Activated T-cell treated with anti-CD3 and anti-CD28 coated beads, Interleukin-2, amount 50 U/mL, for 1 hour (primary cell): ENCODE data around the gene SH2D5.

Source experiments
- DNase-seq: peaks from one replicate; pipeline ENCODE4 v3.0.0-alpha.2; 2020

The SH2D5 gene

GRCh38 chr1:20732588-20733359, at the start of gene SH2D5:
TSS of gene SH2D5 (minus strand) at chr1:20732703. CDS start at chr1:20728044, 4,659 bp downstream.
- peak; percentile 64 for DNase-seq

DNA sequence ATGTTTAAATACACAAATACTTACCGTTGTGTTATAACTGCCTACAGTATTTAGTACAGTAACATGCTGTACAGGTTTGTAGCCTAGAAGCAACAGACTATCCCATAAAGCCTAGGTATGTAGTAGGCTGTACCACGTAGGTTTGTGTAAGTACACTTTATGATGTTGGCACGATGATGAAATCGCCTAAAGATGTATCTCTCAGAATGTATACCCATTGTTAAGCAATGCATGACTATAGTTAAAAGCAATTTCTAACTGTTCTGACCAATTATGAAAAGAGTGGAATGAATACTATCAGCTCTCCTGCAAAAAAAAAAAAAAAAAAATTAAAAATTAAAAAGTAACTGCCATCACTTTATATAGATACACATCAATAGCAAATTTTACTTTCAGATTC, 43.2 kb upstream of the SH2D5 start:
- DNase-seq: no peak

GRCh38 chr1:20771780-20772179, 39.3 kb upstream of the SH2D5 start:
- DNase-seq: no peak

DNA sequence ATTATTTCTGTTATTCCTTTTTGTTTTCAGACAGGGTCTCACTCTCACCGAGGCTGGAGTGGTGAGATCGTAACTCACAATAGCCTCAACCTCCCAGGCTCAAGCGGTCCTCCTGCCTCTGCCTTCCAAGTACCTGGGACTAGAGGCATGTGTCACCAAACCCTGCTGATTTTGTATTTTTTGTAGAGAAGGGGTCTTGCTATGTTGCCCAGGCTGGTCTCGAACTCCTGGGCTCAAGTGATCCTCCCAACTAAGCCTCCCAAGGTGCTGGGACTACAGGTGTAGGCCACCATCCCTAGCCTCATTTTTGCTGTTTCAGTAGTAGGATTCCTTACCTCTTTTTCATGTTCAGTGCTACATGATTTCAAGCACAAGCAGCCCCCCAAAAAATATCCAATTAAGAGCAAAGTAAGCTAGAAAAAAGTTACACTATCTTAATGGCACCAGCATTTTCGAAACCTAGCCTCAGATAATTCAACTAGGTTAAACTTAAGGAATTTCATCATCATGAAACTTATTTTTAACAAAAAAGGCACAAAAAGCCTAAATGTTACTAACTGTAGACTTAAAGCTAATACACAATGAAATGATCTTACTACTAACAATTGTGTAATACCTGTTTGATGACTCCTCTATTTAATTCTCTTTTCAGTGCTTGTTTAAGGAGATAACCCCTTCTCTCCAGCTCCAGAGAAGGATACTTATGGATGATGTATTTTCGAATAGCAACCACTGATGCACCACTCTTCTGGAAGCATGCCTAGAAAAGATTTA, 38.0 kb upstream of the SH2D5 start:
- DNase-seq: no peak

GRCh38 chr1:20767271-20767670, 34.8 kb upstream of the SH2D5 start:
- no peak for DNase-seq

- DNase-seq: no peak
Measured at GRCh38 chr1:20763417-20763816, 30.9 kb upstream of the SH2D5 start.

DNA sequence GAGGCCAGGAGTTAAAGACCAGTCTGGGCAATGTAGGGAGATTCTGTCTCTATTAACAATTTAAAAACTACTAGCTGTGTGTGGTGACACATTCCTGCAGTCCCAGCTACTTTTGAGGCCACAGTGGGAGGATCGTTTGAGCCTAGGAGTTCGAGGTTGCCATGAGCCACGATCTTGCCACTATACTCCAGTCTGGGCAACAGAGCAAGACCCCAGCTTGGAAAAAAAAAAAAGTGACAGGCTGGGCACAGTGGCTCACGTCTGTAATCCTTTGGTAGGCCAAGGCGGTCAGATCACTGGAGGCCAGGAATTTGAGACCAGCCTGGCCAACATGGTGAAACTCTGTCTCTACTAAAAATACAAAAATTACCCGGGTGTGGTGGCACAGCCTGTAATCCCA, 27.8 kb upstream of the SH2D5 start:
- no peak for DNase-seq

GRCh38 chr1:20753589-20753988, 21.1 kb upstream of the SH2D5 start:
- DNase-seq: no peak

GRCh38 chr1:20751462-20751990, 19.0 kb upstream of the SH2D5 start:
- DNase-seq: no peak

- no peak for DNase-seq
Measured at GRCh38 chr1:20742671-20743070, 10.2 kb upstream of the SH2D5 start.

DNA sequence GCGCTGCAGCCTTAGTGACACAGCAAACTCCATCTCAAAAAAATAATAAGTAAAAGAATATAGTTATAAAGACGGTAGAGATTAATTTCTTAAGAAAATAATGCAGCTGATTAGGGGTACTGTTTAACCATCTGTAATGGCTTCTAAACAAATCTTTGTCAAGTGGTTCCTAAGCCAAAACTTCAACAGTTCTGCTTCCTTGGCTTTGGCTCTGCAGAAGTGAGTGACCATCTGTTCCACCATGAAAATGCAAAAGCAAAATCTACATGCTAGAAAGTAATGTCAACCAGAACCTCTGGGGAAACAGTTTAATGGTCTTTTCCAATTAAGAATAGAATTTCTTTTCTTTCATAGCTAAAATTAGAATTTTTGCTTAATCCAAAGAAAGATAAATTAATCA, 8.3 kb upstream of the SH2D5 start:
- no peak for DNase-seq

DNA sequence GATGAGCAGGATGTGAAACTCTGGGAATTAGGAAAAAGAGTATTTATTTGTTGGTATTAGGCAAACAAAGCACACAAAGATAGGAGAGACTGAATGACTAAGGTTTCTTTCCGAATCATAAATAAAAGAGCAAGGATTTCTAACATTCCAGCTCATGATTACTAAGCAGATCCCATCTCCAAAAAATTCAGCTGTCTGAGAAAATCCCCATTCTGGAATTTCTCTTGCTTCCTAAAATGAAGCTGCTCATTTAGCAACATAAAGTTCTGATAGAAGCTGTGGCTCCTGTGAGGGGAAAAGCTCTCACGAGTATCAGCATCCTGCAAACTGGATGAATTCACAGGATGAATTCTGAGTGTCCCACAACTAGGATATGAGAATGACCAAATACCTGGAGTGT, 6.7 kb upstream of the SH2D5 start:
- no peak for DNase-seq

GRCh38 chr1:20735581-20736111, 3.1 kb upstream of the SH2D5 start:
- no peak for DNase-seq

GRCh38 chr1:20733360-20733975, 965 bp upstream of the SH2D5 start:
- DNase-seq: no peak

DNA sequence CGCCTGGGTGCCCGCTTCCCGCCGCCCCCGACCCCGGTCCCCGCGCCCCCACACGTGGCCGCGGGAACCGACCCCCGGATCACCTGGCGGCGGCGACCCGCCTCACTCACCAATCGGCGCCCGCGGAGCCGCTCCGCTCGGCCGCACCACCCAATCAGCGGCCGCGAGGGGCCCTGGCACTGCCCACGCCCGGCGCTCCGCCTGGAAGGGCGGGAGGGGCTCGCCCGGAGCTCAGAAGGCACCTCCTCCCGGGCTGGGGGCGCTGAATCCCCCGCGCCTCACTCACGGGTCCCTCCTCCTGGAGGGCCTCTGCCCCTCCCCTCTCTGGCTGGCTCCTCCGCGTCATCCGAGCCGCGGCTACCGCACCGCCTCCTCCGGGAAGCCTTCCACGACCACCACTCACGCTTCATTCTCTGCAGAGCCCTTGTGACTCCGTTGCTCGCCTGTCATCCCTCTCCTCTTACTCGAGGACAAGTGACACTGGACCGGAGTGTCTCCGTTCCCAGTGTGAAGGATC, 374 bp downstream of the SH2D5 start:
- DNase-seq: peak; percentile 64

DNA sequence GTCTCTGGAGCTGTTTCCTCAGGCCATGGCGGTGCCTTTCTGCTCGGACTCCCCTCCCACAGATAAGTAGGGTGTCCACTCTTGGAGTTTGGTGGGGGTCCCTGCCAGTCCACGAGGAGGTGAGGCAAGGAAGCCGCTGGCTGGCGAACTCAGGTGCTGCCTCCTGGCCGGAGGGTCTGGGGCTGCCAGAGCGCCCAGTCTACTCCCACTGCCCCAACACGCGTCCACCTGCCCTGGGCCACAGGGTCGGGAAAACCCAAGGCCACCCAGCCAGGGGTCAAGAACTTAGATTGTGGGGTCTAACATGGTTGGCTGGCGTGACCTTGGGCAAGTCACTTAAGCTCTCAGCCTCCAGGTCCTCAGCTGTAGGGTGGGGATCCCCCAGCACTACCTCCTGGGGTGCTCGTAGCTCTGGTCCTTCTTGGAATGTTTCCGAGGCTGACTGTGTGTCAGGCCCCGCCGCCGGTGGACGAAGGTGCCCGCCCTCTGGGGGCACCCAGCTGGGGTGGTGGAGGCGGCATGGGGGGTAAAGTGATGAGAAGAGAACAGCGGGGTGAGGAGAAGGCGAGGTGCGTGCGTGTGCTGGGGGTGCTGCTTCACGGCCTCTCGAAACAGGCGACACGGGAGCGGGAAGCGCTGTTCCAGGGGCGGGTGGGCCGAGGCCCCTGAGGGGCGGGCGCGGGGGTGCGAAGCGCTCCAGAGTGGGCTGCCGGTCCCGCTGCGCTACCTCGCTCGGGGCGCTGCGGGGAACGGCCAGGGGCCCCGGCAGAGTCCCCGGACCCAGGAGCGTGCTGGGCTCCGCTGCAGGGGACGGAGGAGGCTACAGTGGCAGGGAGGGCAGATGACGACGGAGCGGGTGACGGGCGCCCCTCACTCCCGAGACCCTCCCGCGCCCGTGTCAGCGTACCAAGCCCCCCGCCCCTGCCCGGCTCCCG, 1.2 kb downstream of the SH2D5 start:
- peak; percentile 42 for DNase-seq

DNA sequence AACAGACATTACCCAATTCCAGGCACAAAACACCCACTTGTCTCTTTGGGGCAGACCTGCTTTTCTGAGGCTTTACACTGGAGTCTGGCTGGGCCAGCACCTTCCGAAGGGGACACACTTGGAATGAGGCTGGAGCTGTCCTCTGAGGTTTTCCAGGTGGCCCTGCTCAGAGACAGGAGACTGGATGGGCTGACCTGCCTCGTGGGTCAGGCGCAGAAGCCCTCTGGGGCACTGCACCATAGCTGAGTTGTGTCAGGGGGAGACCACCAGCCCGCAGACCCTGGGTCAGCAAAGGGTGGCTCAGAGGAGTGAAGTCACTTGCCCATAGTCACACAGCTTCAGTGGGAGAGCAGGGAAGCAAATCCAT, 1.8 kb downstream of the SH2D5 start:
- DNase-seq: no peak

DNA sequence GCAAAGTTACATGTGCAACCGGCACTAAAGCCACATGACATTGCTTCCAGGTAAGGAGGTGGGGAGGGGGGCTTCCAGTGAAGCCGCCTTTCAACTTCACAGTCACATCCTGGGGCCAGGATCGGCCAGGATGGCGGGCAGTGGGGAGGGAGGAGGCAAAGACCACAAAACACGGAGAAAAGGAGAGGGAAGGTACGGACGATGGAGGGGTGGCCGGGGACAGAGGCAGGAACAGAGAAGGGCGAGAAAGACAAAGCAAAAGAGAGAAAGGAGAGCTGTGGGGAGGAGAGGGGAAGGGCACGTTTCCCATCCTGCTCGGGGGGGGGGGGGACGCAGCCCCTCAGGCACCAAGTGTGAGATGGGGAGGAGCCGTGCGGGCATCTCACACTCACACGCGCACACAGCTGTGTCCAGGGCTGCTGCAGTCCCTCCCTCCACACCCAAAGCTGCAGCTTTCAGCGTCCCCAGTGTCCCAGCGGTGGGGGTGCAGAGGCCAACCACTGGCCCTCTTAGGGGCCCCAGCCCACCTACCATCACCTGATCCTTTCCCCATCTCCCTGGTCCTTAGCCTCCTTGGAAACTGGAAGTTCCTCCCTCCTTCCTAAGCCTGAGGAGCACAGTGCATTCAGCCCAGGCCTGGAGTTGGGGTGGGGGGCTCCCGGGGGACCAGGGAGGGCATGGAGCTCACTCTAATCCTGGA, 2.4 kb downstream of the SH2D5 start:
- DNase-seq: no peak

DNA sequence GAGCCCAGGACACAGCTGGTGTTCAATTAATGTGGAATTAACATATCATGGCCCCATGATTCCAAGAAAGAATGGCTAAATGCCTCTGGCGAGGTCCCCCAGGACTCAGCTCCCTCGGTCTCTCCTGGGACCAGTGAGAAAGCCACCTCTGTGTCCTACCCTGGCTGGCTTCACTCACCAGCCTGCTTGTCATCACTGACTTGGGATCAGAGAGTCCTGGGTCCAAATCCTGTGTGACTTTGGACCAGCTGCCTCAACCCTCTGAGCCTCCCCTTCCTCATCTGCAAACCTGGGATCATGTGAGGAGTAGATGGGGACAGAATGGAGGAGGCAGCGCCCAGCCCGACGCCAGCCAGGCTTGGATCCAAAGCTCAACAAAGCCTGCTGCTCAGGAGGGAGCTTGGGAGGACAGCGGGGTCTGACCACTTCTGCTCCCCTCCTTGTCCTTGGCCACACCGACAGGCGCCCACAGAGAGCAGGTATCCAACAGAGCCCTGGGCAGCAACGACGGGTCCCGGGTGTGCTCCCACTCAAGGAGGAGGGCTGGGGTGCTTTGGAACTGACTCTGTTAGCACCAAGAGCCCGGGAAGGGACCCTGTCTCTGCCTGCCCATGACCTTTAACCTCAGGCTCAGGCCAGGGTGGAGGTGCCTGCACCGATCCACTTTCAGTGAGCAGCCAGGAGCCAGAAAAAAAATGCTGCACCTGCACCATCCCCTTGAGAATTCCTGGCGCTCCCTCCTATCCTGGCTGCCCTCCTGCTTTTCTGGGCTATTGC, 3.2 kb downstream of the SH2D5 start:
- no peak for DNase-seq

DNA sequence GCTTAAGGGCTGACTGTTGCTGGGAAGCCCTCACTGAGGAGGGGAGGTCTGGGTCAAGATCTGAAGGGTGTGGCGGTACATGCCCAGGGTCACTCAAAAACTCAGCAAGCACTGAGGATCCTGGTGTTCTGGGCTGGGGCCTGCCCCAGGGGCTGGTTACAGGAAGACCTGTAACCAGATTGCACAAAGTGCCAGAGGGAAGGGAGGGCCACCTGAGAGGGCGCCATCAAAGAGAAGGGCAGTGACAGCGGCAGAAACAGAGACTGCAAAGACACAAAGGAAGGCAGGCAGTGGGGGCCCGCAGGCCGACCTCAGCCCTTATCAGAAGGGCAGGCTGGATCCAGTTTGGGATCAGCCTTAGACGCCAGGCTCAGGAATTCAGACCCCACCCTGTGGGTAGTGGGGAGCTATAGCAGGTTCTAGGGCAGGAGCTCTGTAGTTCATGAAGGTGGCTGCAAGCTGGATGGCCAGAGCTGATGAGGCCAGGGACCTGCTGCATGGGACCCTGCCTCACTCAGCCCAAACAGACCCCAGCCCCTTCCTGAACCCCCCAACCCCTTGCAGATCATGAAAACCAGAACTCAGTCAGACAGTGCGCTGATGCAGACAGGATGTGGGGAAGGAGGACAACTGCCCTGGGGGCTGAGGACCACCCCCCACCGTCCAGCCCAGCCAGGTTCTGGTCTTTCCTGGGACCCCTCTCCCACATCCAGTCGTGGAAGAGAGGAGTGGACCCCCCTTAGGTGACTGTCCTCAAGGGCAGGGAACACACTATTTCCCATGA, 3.9 kb downstream of the SH2D5 start:
- no peak for DNase-seq
